Nephron progenitor cell (in vitro differentiated cells): ENCODE data around the gene NAA25.

Source experiments
- DNase-seq: peaks from one replicate; pipeline ENCODE4 v3.0.0; 2021
- H3K27ac Mint-ChIP-seq: 2 replicates; pipeline ENCODE4 v1.8.0; 2021; ENCODE audit warnings: mild to moderate bottlenecking, moderate library complexity, mixed read lengths
- H3K27me3 Mint-ChIP-seq: 2 replicates; pipeline ENCODE4 v1.8.0; 2021; ENCODE audit warnings: mild to moderate bottlenecking, low read depth, mixed read lengths; ENCODE audit not compliant: poor library complexity
- H3K36me3 Mint-ChIP-seq: 2 replicates; pipeline ENCODE4 v1.8.0; 2021; ENCODE audit warnings: low read depth, mixed read lengths
- H3K4me1 Mint-ChIP-seq: 2 replicates; pipeline ENCODE4 v1.8.0; 2021; ENCODE audit warnings: mixed read lengths
- H3K4me3 Mint-ChIP-seq: 2 replicates; pipeline ENCODE4 v1.8.0; 2021; ENCODE audit warnings: mild to moderate bottlenecking, moderate library complexity, mixed read lengths
- H3K9me3 Mint-ChIP-seq: 2 replicates; pipeline ENCODE4 v1.8.0; 2021; ENCODE audit warnings: mild to moderate bottlenecking, moderate library complexity, mixed read lengths
- TF ChIP-seq, protein P1 (sequence below): fragments of 200-600 bp; sonication (generic); IDR thresholded peaks from 2 replicates; pipeline ENCODE4 v1.5.0; 2021; ENCODE audit warnings: antibody characterized with exemption

The NAA25 gene

GRCh38 chr12:112096070-112096469, 12.5 kb downstream of the NAA25 start:
- H3K9me3 Mint-ChIP-seq = no peaks in the 10 kb centered on the region
- H3K4me3 Mint-ChIP-seq = no peak overlapping the region
- H3K4me1 Mint-ChIP-seq = no peaks in the 10 kb centered on the region
- no peak overlapping the region for H3K27ac Mint-ChIP-seq
- H3K36me3 Mint-ChIP-seq = peaks cover 74% of the 10 kb centered on the region
- TF ChIP-seq, protein P1, sequence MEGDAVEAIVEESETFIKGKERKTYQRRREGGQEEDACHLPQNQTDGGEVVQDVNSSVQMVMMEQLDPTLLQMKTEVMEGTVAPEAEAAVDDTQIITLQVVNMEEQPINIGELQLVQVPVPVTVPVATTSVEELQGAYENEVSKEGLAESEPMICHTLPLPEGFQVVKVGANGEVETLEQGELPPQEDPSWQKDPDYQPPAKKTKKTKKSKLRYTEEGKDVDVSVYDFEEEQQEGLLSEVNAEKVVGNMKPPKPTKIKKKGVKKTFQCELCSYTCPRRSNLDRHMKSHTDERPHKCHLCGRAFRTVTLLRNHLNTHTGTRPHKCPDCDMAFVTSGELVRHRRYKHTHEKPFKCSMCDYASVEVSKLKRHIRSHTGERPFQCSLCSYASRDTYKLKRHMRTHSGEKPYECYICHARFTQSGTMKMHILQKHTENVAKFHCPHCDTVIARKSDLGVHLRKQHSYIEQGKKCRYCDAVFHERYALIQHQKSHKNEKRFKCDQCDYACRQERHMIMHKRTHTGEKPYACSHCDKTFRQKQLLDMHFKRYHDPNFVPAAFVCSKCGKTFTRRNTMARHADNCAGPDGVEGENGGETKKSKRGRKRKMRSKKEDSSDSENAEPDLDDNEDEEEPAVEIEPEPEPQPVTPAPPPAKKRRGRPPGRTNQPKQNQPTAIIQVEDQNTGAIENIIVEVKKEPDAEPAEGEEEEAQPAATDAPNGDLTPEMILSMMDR = no peak
- DNase-seq = no peak
- peaks cover 2% of the 10 kb centered on the region for H3K27me3 Mint-ChIP-seq

- Mint-ChIP-seq H3K4me3 (no peak overlapping the region), H3K4me1 (peaks cover 12% of the 10 kb centered on the region), H3K36me3 (peaks cover 67% of the 10 kb centered on the region), H3K9me3 (no peaks in the 10 kb centered on the region), H3K27ac (no peak overlapping the region), H3K27me3 (peaks cover 2% of the 10 kb centered on the region)
- no peak for DNase-seq
- TF ChIP-seq, protein P1 = no peak
These were observed 17.0 kb downstream of the NAA25 start for GRCh38 chr12:112091563-112091962.

GRCh38 chr12:112087851-112088250, 20.7 kb downstream of the NAA25 start:
- Mint-ChIP-seq H3K27me3 (peaks cover 2% of the 10 kb centered on the region), H3K36me3 (peaks cover 62% of the 10 kb centered on the region), H3K27ac (peak overlapping the region; percentile 72), H3K4me1 (peaks cover 12% of the 10 kb centered on the region), H3K4me3 (no peak overlapping the region), H3K9me3 (no peaks in the 10 kb centered on the region)
- no peak for DNase-seq
- TF ChIP-seq, protein P1 = no peak

DNA sequence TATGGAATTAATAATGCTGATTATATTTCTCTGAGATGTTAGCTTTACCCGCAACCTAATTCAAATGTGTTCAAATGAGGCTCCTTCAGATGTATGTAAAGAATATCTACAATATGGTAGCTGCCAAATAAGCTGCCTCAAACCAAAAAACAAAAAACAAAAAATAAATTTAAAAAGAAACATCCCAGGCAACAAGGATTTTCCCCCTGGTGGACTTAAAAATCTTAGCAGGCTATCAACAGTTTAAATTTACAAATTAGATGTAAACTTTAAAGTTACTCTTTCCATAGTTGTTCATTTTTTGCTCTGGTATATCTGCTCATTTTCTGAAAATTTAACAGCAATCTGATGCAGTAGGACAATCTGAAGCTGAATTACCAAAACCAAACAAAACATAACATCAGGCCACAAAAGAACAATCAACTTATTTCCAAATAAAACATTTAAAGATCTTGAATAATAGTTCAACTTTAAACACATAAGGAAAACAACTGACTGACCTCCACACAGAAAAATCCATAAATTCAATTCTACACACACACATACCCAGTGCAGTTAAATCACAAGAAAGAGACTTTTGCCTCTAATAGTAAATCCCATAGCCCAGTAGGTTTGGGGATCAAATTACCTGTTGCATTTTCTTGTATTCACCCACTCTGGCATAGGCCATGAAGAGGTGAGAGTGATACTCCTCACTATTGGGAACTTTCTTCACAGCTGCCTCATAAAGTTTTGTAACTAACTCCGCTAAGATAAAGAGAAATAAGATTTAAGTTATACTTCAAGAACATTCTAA, 21.3 kb downstream of the NAA25 start:
- Mint-ChIP-seq H3K36me3 (peaks cover 64% of the 10 kb centered on the region), H3K27ac (peak overlapping the region; percentile 70), H3K4me1 (peaks cover 12% of the 10 kb centered on the region), H3K4me3 (no peak overlapping the region), H3K9me3 (no peaks in the 10 kb centered on the region), H3K27me3 (peaks cover 2% of the 10 kb centered on the region)
- TF ChIP-seq, protein P1 = peak; percentile 31
- no peak for DNase-seq

GRCh38 chr12:112066566-112066965, 42.0 kb downstream of the NAA25 start:
- no peaks in the 10 kb centered on the region for H3K27me3 Mint-ChIP-seq
- H3K4me1 Mint-ChIP-seq = no peaks in the 10 kb centered on the region
- H3K36me3 Mint-ChIP-seq = peaks cover 69% of the 10 kb centered on the region
- TF ChIP-seq, protein P1 = no peak
- H3K27ac Mint-ChIP-seq = peak overlapping the region; percentile 3
- H3K4me3 Mint-ChIP-seq = no peak overlapping the region
- no peak for DNase-seq
- H3K9me3 Mint-ChIP-seq = no peaks in the 10 kb centered on the region

DNA sequence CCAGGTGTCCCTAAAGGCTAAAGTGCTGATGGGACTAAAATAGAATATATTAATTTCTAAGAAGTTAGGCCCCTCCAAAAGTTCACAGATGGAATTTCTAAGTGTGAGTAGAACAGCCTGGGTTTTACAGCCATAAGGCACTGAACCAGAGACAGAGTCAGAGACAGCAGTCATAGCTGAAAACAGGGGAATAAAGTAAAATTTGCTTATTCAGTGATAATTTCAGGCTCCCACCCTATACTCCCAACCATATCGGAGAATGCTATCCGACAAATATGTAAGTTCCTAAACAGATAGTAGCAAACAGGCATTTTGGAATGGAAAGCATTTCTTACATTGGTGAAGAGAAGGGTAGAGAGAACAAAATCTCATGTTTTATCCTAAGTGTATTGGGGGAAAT, 45.3 kb downstream of the NAA25 start:
- Mint-ChIP-seq H3K9me3 (no peaks in the 10 kb centered on the region), H3K27ac (no peak overlapping the region), H3K36me3 (peaks cover 61% of the 10 kb centered on the region), H3K4me3 (no peak overlapping the region), H3K4me1 (no peaks in the 10 kb centered on the region), H3K27me3 (no peaks in the 10 kb centered on the region)
- DNase-seq = no peak
- TF ChIP-seq, protein P1 = no peak
